Embryonic facial prominence (tissue), 1 donor: ENCODE measurements around the gene ARSB.
A peak's percentile ranks its signal among the peaks of the same experiment; 100 is the strongest.
"Not testable (repeated sequence)": the region's sequence is repeated elsewhere in the genome, so short reads cannot be mapped to it uniquely, and the experiment has no call there.

Experiments used
- DNase-seq: peaks from one replicate; pipeline ENCODE4 v3.0.0-alpha.2; 2016; ENCODE audit errors: extremely low spot score

ARSB gene

DNA sequence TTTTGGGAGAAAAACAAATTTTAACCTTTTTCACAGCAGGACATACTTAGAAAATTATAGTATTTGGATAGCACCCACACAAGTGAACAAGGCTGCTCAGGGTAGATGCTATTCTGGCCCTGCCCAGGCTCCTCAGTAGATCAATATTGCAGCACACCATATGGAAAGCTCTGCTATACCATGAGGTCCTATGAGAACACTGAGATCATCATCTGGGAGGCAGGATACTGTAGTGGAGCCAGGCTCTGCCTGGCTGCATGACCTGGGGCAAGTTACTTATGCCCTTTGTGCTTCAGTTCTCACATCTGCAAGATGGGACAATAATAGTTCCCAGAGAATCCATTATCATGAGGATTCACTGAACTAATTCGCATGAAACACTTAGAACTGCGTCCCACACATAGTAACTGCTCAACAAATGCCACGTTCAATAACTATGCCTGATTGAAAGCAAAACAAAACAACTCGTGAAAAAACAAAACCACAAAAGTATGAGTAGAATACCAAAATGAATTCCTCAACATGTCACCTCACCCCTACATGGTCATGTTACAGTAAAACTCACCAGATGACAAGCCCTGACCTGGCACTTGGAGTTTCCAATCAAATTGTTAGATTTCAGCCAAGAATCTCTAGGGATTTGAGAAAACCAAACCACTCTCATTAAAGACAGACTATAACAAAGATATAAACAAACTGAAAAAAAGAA lies 31.9 kb downstream of the ARSB start:
- no peak for DNase-seq

DNA sequence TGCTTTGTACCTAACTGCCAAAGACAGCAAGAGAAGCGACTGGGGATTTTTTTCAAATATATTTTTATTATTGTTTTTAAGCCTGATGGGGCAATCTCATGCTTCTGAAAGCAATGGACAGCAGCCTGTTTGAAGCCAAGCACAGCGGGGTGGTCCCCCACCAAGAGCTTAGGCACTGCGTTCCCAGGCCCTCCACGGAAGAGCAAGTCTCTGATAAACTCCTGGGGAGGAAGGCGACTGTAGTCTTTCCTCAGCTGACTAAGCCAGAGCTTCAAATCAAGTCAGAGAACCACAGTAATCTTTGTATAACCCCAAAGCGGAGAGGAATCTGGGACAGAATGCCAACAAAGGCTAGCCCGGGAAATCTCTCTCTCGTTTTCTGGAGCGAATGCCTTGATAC lies 54.4 kb downstream of the ARSB start:
- DNase-seq: no peak

DNA sequence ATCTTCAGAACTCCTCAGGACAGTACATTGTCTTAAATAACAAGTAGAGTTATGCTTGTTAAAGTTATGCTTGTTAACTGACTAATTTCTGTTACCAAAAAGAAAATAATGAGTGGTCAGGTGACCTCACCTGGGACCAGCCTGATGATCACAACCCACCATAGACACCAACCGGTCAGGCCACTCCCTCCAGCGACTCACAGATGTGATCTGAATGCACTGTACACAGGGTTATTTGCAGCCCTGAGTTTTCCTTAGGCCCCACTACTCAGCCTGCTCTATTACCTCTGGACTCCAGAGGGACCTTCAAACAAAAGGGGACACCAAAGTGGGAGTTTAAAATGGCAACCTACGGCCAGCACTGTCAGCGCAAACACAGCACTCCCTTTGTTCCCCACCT lies 55.3 kb downstream of the ARSB start:
- no peak for DNase-seq

DNA sequence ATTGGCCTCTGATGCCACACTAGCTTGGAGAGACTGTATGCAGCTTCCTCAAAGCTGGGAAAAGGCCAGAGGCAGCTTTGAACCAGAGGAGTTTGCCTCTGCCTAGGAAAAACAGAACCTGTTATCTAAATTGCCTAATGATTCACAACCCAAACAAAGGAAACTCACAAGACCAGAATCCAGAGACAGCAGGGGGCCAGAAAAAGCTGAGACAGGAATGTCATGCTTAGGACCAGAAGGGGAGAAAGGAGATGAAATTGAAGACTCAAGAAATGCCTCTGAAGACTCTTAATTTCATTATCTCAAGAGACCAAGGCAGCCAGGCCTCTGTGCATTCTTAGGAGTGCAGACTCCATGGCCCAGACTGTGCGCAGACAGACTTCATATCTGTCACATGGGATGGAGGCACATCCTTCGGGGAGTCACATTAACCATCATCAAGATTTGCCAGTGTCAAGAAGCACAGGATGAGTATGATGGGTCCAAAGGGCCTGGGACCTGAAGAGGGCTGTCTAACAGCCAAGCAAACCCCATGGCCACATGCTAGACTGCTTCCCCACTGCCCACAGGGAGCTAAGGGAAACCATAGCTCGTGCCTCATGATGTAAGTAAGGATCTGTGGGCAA lies 57.3 kb downstream of the ARSB start:
- DNase-seq: no peak

DNA sequence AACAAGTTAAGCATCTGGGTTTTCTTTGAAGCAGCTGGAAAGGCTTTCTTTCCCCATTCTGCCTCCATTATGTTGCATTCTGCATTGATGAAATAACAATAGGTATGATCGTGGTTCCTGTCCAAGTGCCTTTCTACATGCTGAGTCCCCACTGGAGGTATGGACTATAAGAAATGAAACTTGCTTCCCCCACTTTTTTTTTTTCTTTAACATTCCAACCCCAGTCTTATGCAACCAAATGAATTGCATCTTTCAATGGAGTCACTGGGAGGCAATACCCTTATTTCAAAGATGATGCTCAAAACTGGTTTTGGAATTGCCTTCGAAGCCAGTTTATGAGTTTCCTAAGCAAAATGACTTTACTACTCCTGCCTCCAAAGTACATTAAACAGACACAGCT lies 58.9 kb downstream of the ARSB start:
- DNase-seq: no peak

GRCh38 chr5:78925129-78925876 lies 59.8 kb downstream of the ARSB start:
- DNase-seq: no peak

DNA sequence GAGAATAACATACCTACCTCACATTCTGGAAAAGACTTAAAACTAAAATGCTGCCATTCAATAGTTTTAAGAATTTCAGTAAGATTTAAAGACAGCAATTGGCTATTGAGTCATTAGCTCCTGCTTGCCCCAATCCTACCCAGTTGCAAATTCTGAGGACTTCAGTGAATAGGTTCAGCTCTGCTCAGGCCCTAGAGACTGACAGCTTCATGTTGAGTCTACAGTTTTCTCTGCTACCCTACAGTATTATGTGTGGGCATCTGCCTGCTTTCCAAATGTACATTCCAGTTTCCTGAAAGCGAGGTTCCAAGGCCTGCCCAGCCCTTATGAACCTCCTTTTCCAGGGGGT lies 61.5 kb downstream of the ARSB start:
- DNase-seq: no peak

GRCh38 chr5:78922879-78923621 lies 62.1 kb downstream of the ARSB start:
- no peak for DNase-seq

GRCh38 chr5:78920604-78921003 lies 64.5 kb downstream of the ARSB start:
- no peak for DNase-seq

DNA sequence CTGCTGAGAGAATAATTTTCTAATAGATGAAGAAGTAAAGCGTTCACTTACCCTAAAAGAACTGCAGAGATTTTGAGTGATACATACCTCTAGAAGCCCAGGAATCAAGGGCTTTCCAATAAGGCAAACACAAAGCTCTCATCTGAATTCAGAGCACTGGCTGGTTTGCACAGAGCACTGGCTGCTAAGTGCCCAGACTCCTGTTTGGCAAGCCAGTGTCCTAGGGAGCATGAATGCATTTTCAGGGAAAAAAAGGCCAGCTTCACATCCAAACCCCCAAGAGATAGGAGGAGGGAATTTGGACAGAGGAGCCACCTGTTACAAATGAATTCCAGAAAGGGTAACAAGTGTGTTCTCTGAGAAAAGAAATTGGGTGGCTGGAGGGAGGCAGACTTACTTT lies 65.3 kb downstream of the ARSB start:
- no peak for DNase-seq

DNA sequence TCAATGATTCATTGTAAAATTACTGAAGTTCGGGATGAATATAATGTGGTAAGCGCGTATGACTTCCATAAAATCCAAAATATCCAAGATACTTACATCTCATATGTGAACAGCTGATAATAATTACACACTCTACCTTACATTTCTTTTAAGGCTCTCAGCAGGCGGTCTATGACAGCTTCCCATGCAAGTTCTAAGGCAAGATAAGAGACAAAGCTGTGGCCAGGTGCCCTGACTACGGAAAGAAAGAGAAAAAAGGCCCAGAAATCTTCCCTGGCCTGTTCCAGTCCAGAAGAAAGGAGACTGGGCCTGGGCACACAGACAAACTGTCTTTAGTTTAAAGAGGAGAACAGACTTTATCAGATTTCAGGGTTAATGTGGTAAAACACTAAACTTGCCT lies 69.1 kb downstream of the ARSB start:
- no peak for DNase-seq

GRCh38 chr5:78915170-78915569 lies 69.9 kb downstream of the ARSB start:
- no peak for DNase-seq

DNA sequence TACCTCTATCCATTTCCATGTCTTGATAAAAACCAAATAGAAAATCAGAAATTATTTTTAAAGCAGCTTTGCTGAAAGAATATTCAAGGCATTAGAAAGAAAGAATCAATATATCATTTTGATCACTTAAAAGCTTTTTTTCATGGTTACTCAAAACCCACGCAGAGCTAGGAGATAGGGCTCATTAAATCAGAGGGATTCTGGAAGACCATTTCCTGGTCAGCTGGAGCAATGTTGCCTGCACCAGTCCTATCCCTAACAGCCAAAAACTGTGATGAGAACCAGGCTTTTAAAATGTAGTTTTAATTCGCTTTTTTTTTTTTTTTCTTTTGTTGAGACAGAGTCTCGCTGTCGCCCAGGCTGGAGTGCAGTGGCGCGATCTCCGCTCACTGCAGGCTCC lies 72.3 kb downstream of the ARSB start:
- no peak for DNase-seq

GRCh38 chr5:78912085-78912771 lies 72.9 kb downstream of the ARSB start:
- no peak for DNase-seq

- not testable (repeated sequence) for DNase-seq
Measured at GRCh38 chr5:78909224-78909983, 75.7 kb downstream of the ARSB start.

GRCh38 chr5:78908173-78909061 lies 76.7 kb downstream of the ARSB start:
- peak; percentile 74 for DNase-seq

- peak; percentile 40 for DNase-seq
Measured at GRCh38 chr5:78907255-78907891, 77.7 kb downstream of the ARSB start.

- DNase-seq: no peak
Measured at GRCh38 chr5:78905084-78905938, 79.8 kb downstream of the ARSB start.

GRCh38 chr5:78903861-78904260 lies 81.2 kb downstream of the ARSB start:
- no peak for DNase-seq
